K562 (cell line): Measurements from ENCODE around the gene TBL1X. TPM values are rescaled to one million over a fixed set of nuclear protein-coding genes. Genes with fewer than 3 reads are reported as not detected.

Experiments used
- ATAC-seq: fragments of 200-7000 bp; cut with Tn5 transposase; 3 replicates; pipeline ENCODE4 v1.9.1; 2020; ENCODE audit warnings: moderate library complexity
- BruUV-seq: library from RNA; stranded (reverse); fragments of 400-500 nt; replicated peaks from 2 replicates; lab custom pipeline; 2021; lab: Mats Ljungman, UMichigan
- CTCF ChIA-PET: fragments of 300-600 bp; formaldehyde crosslinking; extraction: SDS; loops from one replicate; lab custom pipeline; 2021; ENCODE audit warnings: low intra/inter-chr PET ratio; lab: Yijun Ruan, JAX
- POLR2A ChIA-PET: fragments of 300-600, 350-650 bp; sonication (Branson Sonifier 250); formaldehyde crosslinking; extraction: SDS; loops from one replicate; lab custom pipeline; 2021; ENCODE audit warnings: antibody characterized with exemption, inconsistent platforms; lab: Yijun Ruan, JAX
- DNase-seq, 4 experiments: peaks; one replicate each; pipeline versions ENCODE4 v3.0.0 to v3.0.0-alpha.2; 2011 to 2018; ENCODE audit warnings: low spot score in 3 of 4, mixed read lengths in 3 of 4; ENCODE audit errors: extremely low read depth in 1 of 4
- FAIRE-seq: peaks from 2 replicates; lab custom pipeline; 2011; peaks lifted over from hg19 to GRCh38; lab: Jason Lieb, UNC
- H2AFZ ChIP-seq: 2 replicates; pipeline ENCODE4 v1.6.0; 2011; ENCODE audit warnings: low read depth, low read length, control low read depth, inconsistent platforms
- H3K27ac ChIP-seq: fragments of 200-600 bp; 3 replicates; pipeline ENCODE4 v1.8.0; 2011; ENCODE audit warnings: low read depth, mild to moderate bottlenecking, control low read depth, inconsistent platforms, low read length, moderate library complexity, mixed read lengths; ENCODE audit errors: extremely low read depth
- H3K27me3 ChIP-seq, 2 experiments: fragments of 300-600 bp in 1 of 2; 2 replicates in 1 of 2; 3 replicates in 1 of 2; pipeline versions ENCODE4 v1.6.0 to v1.8.0; 2011; ENCODE audit warnings: inconsistent platforms in 2 of 2, low read length in 2 of 2, mild to moderate bottlenecking in 1 of 2, mixed read lengths in 1 of 2, moderate library complexity in 1 of 2; ENCODE audit not compliant: control insufficient read depth in 2 of 2, insufficient read depth in 2 of 2
- H3K36me3 ChIP-seq: fragments of 300-600 bp; 3 replicates; pipeline ENCODE4 v1.8.0; 2011; ENCODE audit warnings: mild to moderate bottlenecking, low read length, inconsistent platforms; ENCODE audit not compliant: control insufficient read depth, insufficient read depth
- H3K4me1 ChIP-seq, 2 experiments: fragments of 200-600 bp in 1 of 2; replicated peaks in 1 of 2; 2 replicates in 1 of 2; 3 replicates in 1 of 2; pipeline versions ENCODE4 v1.5.1 to v1.8.0; 2011; ENCODE audit warnings: inconsistent platforms in 2 of 2, low read length in 2 of 2, mild to moderate bottlenecking in 1 of 2, mixed read lengths in 1 of 2, moderate library complexity in 1 of 2; ENCODE audit not compliant: control insufficient read depth in 2 of 2, insufficient read depth in 2 of 2
- H3K4me2 ChIP-seq: 2 replicates; pipeline ENCODE4 v1.6.1; 2011; ENCODE audit warnings: low read length, control low read depth, inconsistent platforms, mixed read lengths; ENCODE audit not compliant: insufficient read depth
- H3K4me3 ChIP-seq: fragments of 200-600 bp; sonication (generic), shearing (Covaris generic); 2 replicates; pipeline ENCODE4 v1.5.1; 2016; ENCODE audit warnings: control low read depth, inconsistent platforms
- H3K79me2 ChIP-seq: fragments of 200-600 bp; 3 replicates; pipeline ENCODE4 v1.8.0; 2011; ENCODE audit warnings: low read length, inconsistent platforms; ENCODE audit not compliant: control insufficient read depth, insufficient read depth
- H3K9ac ChIP-seq, 2 experiments: 2 replicates each; pipeline versions ENCODE4 v1.6.0 to v1.6.1; 2011; ENCODE audit warnings: low read depth in 2 of 2, low read length in 2 of 2, control low read depth in 1 of 2, inconsistent platforms in 1 of 2, mild to moderate bottlenecking in 1 of 2, mixed read lengths in 1 of 2; ENCODE audit not compliant: insufficient read depth in 1 of 2
- H3K9me1 ChIP-seq: one replicate; pipeline ENCODE4 v1.6.0; 2011; ENCODE audit warnings: inconsistent platforms, mild to moderate bottlenecking, low read length, moderate library complexity; ENCODE audit not compliant: control insufficient read depth, insufficient read depth
- H3K9me3 ChIP-seq: replicated peaks from 2 replicates; pipeline ENCODE4 v1.5.1; 2011; ENCODE audit warnings: low read depth, low read length, inconsistent platforms; ENCODE audit not compliant: control insufficient read depth, insufficient read depth
- H4K20me1 ChIP-seq: replicated peaks from 2 replicates; pipeline ENCODE4 v1.6.1; 2011; ENCODE audit warnings: low read length, inconsistent platforms, mixed read lengths; ENCODE audit not compliant: control insufficient read depth, insufficient read depth
- CHD4 ChIP-seq: fragments of 200-600 bp; sonication (generic); IDR thresholded peaks from 3 replicates; pipeline ENCODE4 v1.6.1; 2012; ENCODE audit warnings: low read depth, mild to moderate bottlenecking, mixed read lengths, low read length, inconsistent platforms; ENCODE audit not compliant: insufficient read depth, insufficient replicate concordance, poor library complexity, severe bottlenecking
- HNRNPL ChIP-seq: fragments of 200-400 bp; formaldehyde crosslinking; IDR thresholded peaks from 2 replicates; pipeline ENCODE4 v1.6.1; 2017; ENCODE audit warnings: low read depth, mild to moderate bottlenecking, low read length
- RBM25 ChIP-seq: fragments of 200-400 bp; formaldehyde crosslinking; IDR thresholded peaks from 2 replicates; pipeline ENCODE4 v1.6.1; 2018; ENCODE audit warnings: low read length, low read depth, moderate library complexity; ENCODE audit not compliant: severe bottlenecking
- XRCC5 ChIP-seq: fragments of 200-400 bp; formaldehyde crosslinking; IDR thresholded peaks from 2 replicates; pipeline ENCODE4 v1.6.1; 2017; ENCODE audit warnings: low read depth, mild to moderate bottlenecking, low read length
- WGBS: fragments of 100-300 bp; shearing (Covaris generic); methylation state at CpG from one replicate; pipeline ENCODE4 v1.1.6; 2016; ENCODE audit warnings: low coverage, mixed read lengths; ENCODE audit not compliant: insufficient coverage; ENCODE audit errors: missing lambda C conversion rate; 5-methylcytosine and 5-hydroxymethylcytosine counted together
- in situ Hi-C: fragments of 300-500 bp; cut with MboI; formaldehyde crosslinking; loops from 4 replicates; pipeline ENCODE4 v1.15.0; 2018; ENCODE audit warnings: inconsistent platforms, mixed read lengths
- intact Hi-C: fragments of 100-400 bp; cut with micrococcal nuclease; formaldehyde crosslinking; loops from 2 replicates; pipeline ENCODE4 v1.14.2; 2022
- polyA plus RNA-seq, 8 experiments: library from polyadenylated mRNA; depleted of rRNA in 4 of 8; stranded (reverse) in 5 of 8; unstranded in 3 of 8; fragments of >200 nt; fragmentation: Nextera tagmentation in 2 of 8; fragmentation: Illumina TruSeq in 1 of 8; extraction: Ambion mirVana in 2 of 8; extraction: Trizol in 1 of 8; gene quantifications; 2 replicates each; pipeline versions ENCODE4 v1.2.1 to v1.2.3, GENCODE V29; 2011 to 2014; ENCODE audit warnings: inconsistent platforms in 1 of 8, missing spikeins in 1 of 8
- total RNA-seq, 7 experiments: library from RNA; depleted of rRNA in 6 of 7; stranded (reverse); fragments of >200 nt in 6 of 7; fragmentation: Illumina TruSeq in 2 of 7; extraction: Trizol in 2 of 7; gene quantifications; 2 replicates each; pipeline versions ENCODE4 v1.2.1 to v1.2.3, GENCODE V29; 2011 to 2021; ENCODE audit warnings: low replicate concordance in 1 of 7
- TF ChIP-seq, protein P1 (sequence below): sonication (generic); formaldehyde crosslinking; IDR thresholded peaks from 2 replicates; pipeline ENCODE4 v1.8.0; 2022; ENCODE audit warnings: mild to moderate bottlenecking, missing genetic modification reagents
- TF ChIP-seq, protein P2 (sequence below), 2 experiments: fragments of 450-650 bp; formaldehyde crosslinking in 1 of 2; IDR thresholded peaks; 2 replicates each; pipeline versions ENCODE4 v1.4.0 to v1.6.1; 2014 to 2020; ENCODE audit warnings: mild to moderate bottlenecking in 2 of 2, borderline replicate concordance in 1 of 2, low read depth in 1 of 2
- TF ChIP-seq, protein P3 (sequence below), 2 experiments: fragments of 150-350 bp in 1 of 2; IDR thresholded peaks; 2 replicates each; pipeline ENCODE4 v1.6.1; 2012 to 2016; ENCODE audit warnings: low read depth in 2 of 2, low read length in 2 of 2, mild to moderate bottlenecking in 1 of 2, moderate library complexity in 1 of 2

Gene TBL1X
- total and polyA plus RNA-seq, 9 of the 15 experiments (the other 6 are each of a cell fraction or from before 2014, with no cell fraction given) = 6.0 to 49.6 (median 19.7) TPM

DNA sequence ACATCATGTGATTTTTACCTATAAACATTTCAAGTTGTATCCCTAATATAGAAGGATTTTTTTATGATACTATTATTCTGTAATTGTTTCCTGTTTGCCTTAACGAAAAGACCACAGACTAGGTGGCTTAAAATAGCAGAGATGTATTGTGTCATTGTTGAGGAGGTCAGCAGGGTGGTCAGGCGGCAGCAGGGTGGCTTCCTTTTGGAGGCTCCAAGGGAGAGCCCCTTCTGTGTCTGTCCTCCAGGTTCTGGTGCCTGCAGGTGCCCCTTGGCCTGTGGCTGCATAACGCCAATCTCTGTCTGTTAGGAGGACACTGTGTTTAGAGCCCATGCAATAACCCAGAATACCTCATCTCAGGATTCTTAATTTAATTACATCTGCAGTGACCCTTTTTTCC, 118.1 kb downstream of the TBL1X start:
- no peak for DNase-seq
- no peak overlapping the region for H3K9ac ChIP-seq
- no peak overlapping the region for H3K4me3 ChIP-seq
- FAIRE-seq = no peak
- no peak overlapping the region for H2AFZ ChIP-seq
- peaks cover 15% of the 10 kb centered on the region for H3K79me2 ChIP-seq
- H3K27ac ChIP-seq = no peak overlapping the region
- H4K20me1 ChIP-seq = peaks cover 9% of the 10 kb centered on the region; the same call in 1 of the 2 replicates
- 57% methylated on average over 2 of the region's 3 CpGs for WGBS
- H3K4me2 ChIP-seq = no peak overlapping the region
- H3K4me1 ChIP-seq = peaks cover 0 to 5% of the 10 kb centered on the region in 2 experiments; a peak in 2 of 5 replicates
- ChIA-PET POLR2A (no interaction called here), CTCF (no interaction called here)
- in situ Hi-C loops = no loop called here
- ATAC-seq = no peak
- H3K36me3 ChIP-seq = no peaks in the 10 kb centered on the region
- H3K9me3 ChIP-seq = no peaks in the 10 kb centered on the region
- BruUV-seq = no TSS peak
- H3K9me1 ChIP-seq = peaks cover 4% of the 10 kb centered on the region
- intact Hi-C loops = no loop called here
- no peaks in the 10 kb centered on the region for H3K27me3 ChIP-seq
- TF ChIP-seq CHD4 (no peak), XRCC5 (no peak), HNRNPL (no peak), RBM25 (no peak)
- TF ChIP-seq, protein P1, sequence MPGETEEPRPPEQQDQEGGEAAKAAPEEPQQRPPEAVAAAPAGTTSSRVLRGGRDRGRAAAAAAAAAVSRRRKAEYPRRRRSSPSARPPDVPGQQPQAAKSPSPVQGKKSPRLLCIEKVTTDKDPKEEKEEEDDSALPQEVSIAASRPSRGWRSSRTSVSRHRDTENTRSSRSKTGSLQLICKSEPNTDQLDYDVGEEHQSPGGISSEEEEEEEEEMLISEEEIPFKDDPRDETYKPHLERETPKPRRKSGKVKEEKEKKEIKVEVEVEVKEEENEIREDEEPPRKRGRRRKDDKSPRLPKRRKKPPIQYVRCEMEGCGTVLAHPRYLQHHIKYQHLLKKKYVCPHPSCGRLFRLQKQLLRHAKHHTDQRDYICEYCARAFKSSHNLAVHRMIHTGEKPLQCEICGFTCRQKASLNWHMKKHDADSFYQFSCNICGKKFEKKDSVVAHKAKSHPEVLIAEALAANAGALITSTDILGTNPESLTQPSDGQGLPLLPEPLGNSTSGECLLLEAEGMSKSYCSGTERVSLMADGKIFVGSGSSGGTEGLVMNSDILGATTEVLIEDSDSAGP (CRISPR knock-in tag) = no peak
- TF ChIP-seq, protein P2, sequence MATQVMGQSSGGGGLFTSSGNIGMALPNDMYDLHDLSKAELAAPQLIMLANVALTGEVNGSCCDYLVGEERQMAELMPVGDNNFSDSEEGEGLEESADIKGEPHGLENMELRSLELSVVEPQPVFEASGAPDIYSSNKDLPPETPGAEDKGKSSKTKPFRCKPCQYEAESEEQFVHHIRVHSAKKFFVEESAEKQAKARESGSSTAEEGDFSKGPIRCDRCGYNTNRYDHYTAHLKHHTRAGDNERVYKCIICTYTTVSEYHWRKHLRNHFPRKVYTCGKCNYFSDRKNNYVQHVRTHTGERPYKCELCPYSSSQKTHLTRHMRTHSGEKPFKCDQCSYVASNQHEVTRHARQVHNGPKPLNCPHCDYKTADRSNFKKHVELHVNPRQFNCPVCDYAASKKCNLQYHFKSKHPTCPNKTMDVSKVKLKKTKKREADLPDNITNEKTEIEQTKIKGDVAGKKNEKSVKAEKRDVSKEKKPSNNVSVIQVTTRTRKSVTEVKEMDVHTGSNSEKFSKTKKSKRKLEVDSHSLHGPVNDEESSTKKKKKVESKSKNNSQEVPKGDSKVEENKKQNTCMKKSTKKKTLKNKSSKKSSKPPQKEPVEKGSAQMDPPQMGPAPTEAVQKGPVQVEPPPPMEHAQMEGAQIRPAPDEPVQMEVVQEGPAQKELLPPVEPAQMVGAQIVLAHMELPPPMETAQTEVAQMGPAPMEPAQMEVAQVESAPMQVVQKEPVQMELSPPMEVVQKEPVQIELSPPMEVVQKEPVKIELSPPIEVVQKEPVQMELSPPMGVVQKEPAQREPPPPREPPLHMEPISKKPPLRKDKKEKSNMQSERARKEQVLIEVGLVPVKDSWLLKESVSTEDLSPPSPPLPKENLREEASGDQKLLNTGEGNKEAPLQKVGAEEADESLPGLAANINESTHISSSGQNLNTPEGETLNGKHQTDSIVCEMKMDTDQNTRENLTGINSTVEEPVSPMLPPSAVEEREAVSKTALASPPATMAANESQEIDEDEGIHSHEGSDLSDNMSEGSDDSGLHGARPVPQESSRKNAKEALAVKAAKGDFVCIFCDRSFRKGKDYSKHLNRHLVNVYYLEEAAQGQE (IDR thresholded peaks at IDR 0.05; ENCODE audit: borderline replicate concordance) = no peak
- TF ChIP-seq, protein P2 (CRISPR knock-in tag; IDR thresholded peaks at IDR 0.05; ENCODE audit: low read depth) = no peak
- TF ChIP-seq, protein P3, sequence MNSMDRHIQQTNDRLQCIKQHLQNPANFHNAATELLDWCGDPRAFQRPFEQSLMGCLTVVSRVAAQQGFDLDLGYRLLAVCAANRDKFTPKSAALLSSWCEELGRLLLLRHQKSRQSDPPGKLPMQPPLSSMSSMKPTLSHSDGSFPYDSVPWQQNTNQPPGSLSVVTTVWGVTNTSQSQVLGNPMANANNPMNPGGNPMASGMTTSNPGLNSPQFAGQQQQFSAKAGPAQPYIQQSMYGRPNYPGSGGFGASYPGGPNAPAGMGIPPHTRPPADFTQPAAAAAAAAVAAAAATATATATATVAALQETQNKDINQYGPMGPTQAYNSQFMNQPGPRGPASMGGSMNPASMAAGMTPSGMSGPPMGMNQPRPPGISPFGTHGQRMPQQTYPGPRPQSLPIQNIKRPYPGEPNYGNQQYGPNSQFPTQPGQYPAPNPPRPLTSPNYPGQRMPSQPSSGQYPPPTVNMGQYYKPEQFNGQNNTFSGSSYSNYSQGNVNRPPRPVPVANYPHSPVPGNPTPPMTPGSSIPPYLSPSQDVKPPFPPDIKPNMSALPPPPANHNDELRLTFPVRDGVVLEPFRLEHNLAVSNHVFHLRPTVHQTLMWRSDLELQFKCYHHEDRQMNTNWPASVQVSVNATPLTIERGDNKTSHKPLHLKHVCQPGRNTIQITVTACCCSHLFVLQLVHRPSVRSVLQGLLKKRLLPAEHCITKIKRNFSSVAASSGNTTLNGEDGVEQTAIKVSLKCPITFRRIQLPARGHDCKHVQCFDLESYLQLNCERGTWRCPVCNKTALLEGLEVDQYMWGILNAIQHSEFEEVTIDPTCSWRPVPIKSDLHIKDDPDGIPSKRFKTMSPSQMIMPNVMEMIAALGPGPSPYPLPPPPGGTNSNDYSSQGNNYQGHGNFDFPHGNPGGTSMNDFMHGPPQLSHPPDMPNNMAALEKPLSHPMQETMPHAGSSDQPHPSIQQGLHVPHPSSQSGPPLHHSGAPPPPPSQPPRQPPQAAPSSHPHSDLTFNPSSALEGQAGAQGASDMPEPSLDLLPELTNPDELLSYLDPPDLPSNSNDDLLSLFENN (IDR thresholded peaks at IDR 0.05; ENCODE audit: low read depth in 2 of 2, low read length in 2 of 2) = no peak
